Neural cell (in vitro differentiated cells): ENCODE measurements around the gene IMPG2.

Experiments used
- EZH2 ChIP-seq: fragments of 200-600, 300-800 bp; shearing (Covaris generic), sonication (generic); IDR thresholded peaks from 2 replicates; pipeline ENCODE4 v1.6.1; 2014; ENCODE audit warnings: antibody characterized with exemption, low read length, borderline replicate concordance, mild to moderate bottlenecking; ENCODE audit not compliant: insufficient read depth, poor library complexity, severe bottlenecking
- RAD21 ChIP-seq: fragments of 450-650 bp; conservative IDR thresholded peaks from 2 replicates; pipeline ENCODE4 v1.6.1; 2014; ENCODE audit warnings: antibody characterized with exemption, mild to moderate bottlenecking, moderate library complexity
- TAF1 ChIP-seq: IDR thresholded peaks from 2 replicates; pipeline ENCODE4 v1.6.1; 2012; ENCODE audit warnings: low read depth
- TF ChIP-seq, protein P1 (sequence below): fragments of 450-650 bp; IDR thresholded peaks from 2 replicates; pipeline ENCODE4 v1.5.1; 2014; ENCODE audit warnings: antibody characterized with exemption, mild to moderate bottlenecking, moderate library complexity; ENCODE audit not compliant: poor library complexity, severe bottlenecking

DNA sequence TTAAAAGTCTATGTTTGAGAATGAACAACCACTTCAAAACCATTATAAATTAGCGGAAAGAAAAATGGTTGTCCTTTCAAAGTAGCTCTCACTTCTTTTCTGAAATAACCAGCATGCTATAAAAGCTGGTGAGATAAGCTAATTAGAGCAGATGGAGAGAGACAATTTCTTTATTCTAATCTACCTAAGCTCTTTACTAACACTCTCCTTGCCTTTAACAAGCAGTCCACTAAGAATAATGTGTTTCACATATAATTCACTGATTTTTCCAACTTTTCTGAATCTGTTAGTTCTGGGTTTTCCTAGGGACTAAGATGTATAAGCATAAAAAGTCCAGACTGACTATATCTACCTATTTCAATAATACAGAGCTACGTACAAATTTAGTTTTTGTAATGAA lies at the start of gene IMPG2:
- TF ChIP-seq, protein P1, sequence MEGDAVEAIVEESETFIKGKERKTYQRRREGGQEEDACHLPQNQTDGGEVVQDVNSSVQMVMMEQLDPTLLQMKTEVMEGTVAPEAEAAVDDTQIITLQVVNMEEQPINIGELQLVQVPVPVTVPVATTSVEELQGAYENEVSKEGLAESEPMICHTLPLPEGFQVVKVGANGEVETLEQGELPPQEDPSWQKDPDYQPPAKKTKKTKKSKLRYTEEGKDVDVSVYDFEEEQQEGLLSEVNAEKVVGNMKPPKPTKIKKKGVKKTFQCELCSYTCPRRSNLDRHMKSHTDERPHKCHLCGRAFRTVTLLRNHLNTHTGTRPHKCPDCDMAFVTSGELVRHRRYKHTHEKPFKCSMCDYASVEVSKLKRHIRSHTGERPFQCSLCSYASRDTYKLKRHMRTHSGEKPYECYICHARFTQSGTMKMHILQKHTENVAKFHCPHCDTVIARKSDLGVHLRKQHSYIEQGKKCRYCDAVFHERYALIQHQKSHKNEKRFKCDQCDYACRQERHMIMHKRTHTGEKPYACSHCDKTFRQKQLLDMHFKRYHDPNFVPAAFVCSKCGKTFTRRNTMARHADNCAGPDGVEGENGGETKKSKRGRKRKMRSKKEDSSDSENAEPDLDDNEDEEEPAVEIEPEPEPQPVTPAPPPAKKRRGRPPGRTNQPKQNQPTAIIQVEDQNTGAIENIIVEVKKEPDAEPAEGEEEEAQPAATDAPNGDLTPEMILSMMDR = no peak
- TF ChIP-seq RAD21 (no peak), EZH2 (no peak), TAF1 (no peak)
